Activated T-cell treated with anti-CD3 and anti-CD28 coated beads, Interleukin-2, amount 50 U/mL, for 4 hours (primary cell): ENCODE measurements around the gene ZFAND5. TPM values are rescaled to one million over a fixed set of nuclear protein-coding genes. Genes with fewer than 3 reads are reported as not detected.

Experiments used
- total RNA-seq, 3 donors: library from RNA; stranded (reverse); gene quantifications; one replicate each; pipeline ENCODE4 v1.2.1, GENCODE V29; 2021

ZFAND5 gene
- total RNA-seq, 3 donors from 2014 or later, result 112 to 142 (median 141) TPM

Other genes with a start within 250 kb of the ZFAND5 start
- under 1 TPM in 2 of 3 donors, not detected in 1; 0.10 to 0.22 TPM for gene GDA, start 215.8 kb downstream of the ZFAND5 start, total RNA-seq
- gene TMC1, start 156.4 kb upstream of the ZFAND5 start, total RNA-seq, result not detected